ENCODE measurements around the gene CDH20.

- TF ChIP-seq GATA1 (IDR thresholded peaks at IDR 0.05; ENCODE audit: low read depth, low read length): no peak
- TF ChIP-seq POLR2A (IDR thresholded peaks at IDR 0.05; ENCODE audit: low read length): no peak
Observed at GRCh38 chr18:61352059-61352458, 18.8 kb downstream of the CDH20 start.
